MM.1S (cell line): Measurements from ENCODE around the gene SLC12A3.
"Not testable (repeated sequence)": the region's sequence is repeated elsewhere in the genome, so short reads cannot be mapped to it uniquely, and the experiment has no call there.

Experiments
- DNase-seq: peaks from one replicate; pipeline ENCODE4 v3.0.0-alpha.2; 2015
- H2AFZ ChIP-seq: fragments of 300-600 bp; sonication (generic); 2 replicates; pipeline ENCODE4 v1.6.0; 2016; ENCODE audit warnings: antibody characterized with exemption, low read length
- H3F3A ChIP-seq: fragments of 300-600 bp; sonication (generic); 2 replicates; pipeline ENCODE4 v1.6.1; 2016; ENCODE audit warnings: mild to moderate bottlenecking, antibody characterized with exemption, low read length, moderate library complexity, mixed read lengths; ENCODE audit not compliant: insufficient read depth
- H3K27ac ChIP-seq: fragments of 300-600 bp; sonication (generic); 2 replicates; pipeline ENCODE4 v1.5.1; 2016; ENCODE audit warnings: mild to moderate bottlenecking, low read length
- H3K27me3 ChIP-seq: fragments of 300-600 bp; sonication (generic); replicated peaks from 2 replicates; pipeline ENCODE4 v1.6.0; 2016; ENCODE audit warnings: low read length; ENCODE audit not compliant: insufficient read depth
- H3K36me3 ChIP-seq: fragments of 300-600 bp; sonication (generic); replicated peaks from 2 replicates; pipeline ENCODE4 v1.6.1; 2016; ENCODE audit warnings: mild to moderate bottlenecking, low read length, mixed read lengths; ENCODE audit not compliant: insufficient read depth
- H3K4me1 ChIP-seq: fragments of 300-600 bp; sonication (generic); 2 replicates; pipeline ENCODE4 v1.6.1; 2016; ENCODE audit warnings: low read length, mixed read lengths
- H3K4me2 ChIP-seq: fragments of 300-600 bp; sonication (generic); 2 replicates; pipeline ENCODE4 v1.6.0; 2016; ENCODE audit warnings: low read depth, low read length
- H3K4me3 ChIP-seq: fragments of 300-600 bp; sonication (generic); 2 replicates; pipeline ENCODE4 v1.5.1; 2016; ENCODE audit warnings: low read length, mixed read lengths
- H3K79me2 ChIP-seq: fragments of 300-600 bp; sonication (generic); 2 replicates; pipeline ENCODE4 v1.6.1; 2016; ENCODE audit warnings: mixed run types, low read length, mixed read lengths
- H3K9ac ChIP-seq: fragments of 300-600 bp; sonication (generic); 2 replicates; pipeline ENCODE4 v1.6.1; 2016; ENCODE audit warnings: low read length, mixed read lengths
- H3K9me2 ChIP-seq: fragments of 300-600 bp; sonication (generic); replicated peaks from 2 replicates; pipeline ENCODE4 v1.6.1; 2016; ENCODE audit warnings: mild to moderate bottlenecking, low read length, mixed read lengths; ENCODE audit not compliant: insufficient read depth
- H3K9me3 ChIP-seq: fragments of 300-600 bp; sonication (generic); replicated peaks from 2 replicates; pipeline ENCODE4 v1.6.1; 2016; ENCODE audit warnings: mild to moderate bottlenecking, low read length, mixed read lengths; ENCODE audit not compliant: insufficient read depth
- H4K20me1 ChIP-seq: fragments of 300-600 bp; sonication (generic); 2 replicates; pipeline ENCODE4 v1.6.1; 2016; ENCODE audit warnings: mild to moderate bottlenecking, low read length, moderate library complexity, mixed read lengths; ENCODE audit not compliant: insufficient read depth
- CTCF ChIP-seq: fragments of 300-600 bp; sonication (generic); IDR thresholded peaks from 2 replicates; pipeline ENCODE4 v1.5.1; 2016; ENCODE audit warnings: antibody characterized with exemption, low read length, mixed read lengths
- EZH2 ChIP-seq: fragments of 300-600 bp; sonication (generic); optimal IDR thresholded peaks from 2 replicates; pipeline ENCODE3; 2017; ENCODE audit warnings: low read depth, mild to moderate bottlenecking, antibody characterized with exemption, low read length, mixed read lengths
- EZH2phosphoT487 ChIP-seq: fragments of 300-600 bp; sonication (generic); IDR thresholded peaks from 2 replicates; pipeline ENCODE4 v1.6.1; 2018; ENCODE audit warnings: antibody characterized with exemption, low read length

SLC12A3 gene

GRCh38 chr16:56882077-56882800, 17.2 kb downstream of the SLC12A3 start:
- H3K9me3 ChIP-seq: no peaks in the 10 kb centered on the region

GRCh38 chr16:56883586-56883985, 18.6 kb downstream of the SLC12A3 start:
- no peaks in the 10 kb centered on the region for H4K20me1 ChIP-seq
- H3K9ac ChIP-seq: no peak overlapping the region
- no peak overlapping the region for H2AFZ ChIP-seq
- no peaks in the 10 kb centered on the region for H3F3A ChIP-seq
- no peak for TF ChIP-seq EZH2
- no peak for TF ChIP-seq CTCF
- no peak for TF ChIP-seq EZH2phosphoT487
- no peaks in the 10 kb centered on the region for H3K36me3 ChIP-seq
- H3K4me2 ChIP-seq: no peak overlapping the region
- no peak overlapping the region for H3K27ac ChIP-seq
- no peaks in the 10 kb centered on the region for H3K4me1 ChIP-seq
- no peaks in the 10 kb centered on the region for H3K9me2 ChIP-seq
- no peaks in the 10 kb centered on the region for H3K9me3 ChIP-seq
- H3K79me2 ChIP-seq: no peaks in the 10 kb centered on the region
- no peak overlapping the region for H3K4me3 ChIP-seq
- no peak for DNase-seq
- H3K27me3 ChIP-seq: no peaks in the 10 kb centered on the region

More at GRCh38 chr16:56882077-56882800, 17.2 kb downstream of the SLC12A3 start:
- Histone ChIP-seq H3K27me3 (no peaks in the 10 kb centered on the region), H3K4me3 (no peak overlapping the region), H3K4me1 (no peaks in the 10 kb centered on the region), H3K79me2 (no peaks in the 10 kb centered on the region), H3F3A (no peaks in the 10 kb centered on the region), H3K9ac (no peak overlapping the region), H3K27ac (no peak overlapping the region), H3K36me3 (no peaks in the 10 kb centered on the region), H4K20me1 (no peaks in the 10 kb centered on the region), H2AFZ (no peak overlapping the region), H3K9me2 (no peaks in the 10 kb centered on the region), H3K4me2 (no peak overlapping the region)
- DNase-seq: no peak
- TF ChIP-seq EZH2 (no peak), EZH2phosphoT487 (no peak), CTCF (no peak)

GRCh38 chr16:56884026-56884582, 19.1 kb downstream of the SLC12A3 start:
- Histone ChIP-seq H3K9me2 (no peaks in the 10 kb centered on the region), H3K79me2 (no peaks in the 10 kb centered on the region), H3K4me3 (no peak overlapping the region), H3F3A (no peaks in the 10 kb centered on the region), H3K27me3 (no peaks in the 10 kb centered on the region), H4K20me1 (no peaks in the 10 kb centered on the region), H3K9ac (no peak overlapping the region), H3K36me3 (no peaks in the 10 kb centered on the region), H2AFZ (no peak overlapping the region), H3K4me2 (no peak overlapping the region), H3K4me1 (peaks cover 5% of the 10 kb centered on the region), H3K27ac (no peak overlapping the region), H3K9me3 (no peaks in the 10 kb centered on the region)
- no peak for TF ChIP-seq EZH2phosphoT487
- TF ChIP-seq EZH2: no peak
- no peak for TF ChIP-seq CTCF
- no peak for DNase-seq

- not testable (repeated sequence) for H3K27me3 ChIP-seq, H3K27ac ChIP-seq, H4K20me1 ChIP-seq, H3K9me3 ChIP-seq, H2AFZ ChIP-seq, H3K9ac ChIP-seq, H3K36me3 ChIP-seq, H3K4me2 ChIP-seq, H3K9me2 ChIP-seq, DNase-seq, H3K79me2 ChIP-seq, H3F3A ChIP-seq, H3K4me1 ChIP-seq, H3K4me3 ChIP-seq
Measured at GRCh38 chr16:56884929-56885328, 19.9 kb downstream of the SLC12A3 start.
